ENCODE measurements around the gene AIG1.

- TF ChIP-seq, protein P1, sequence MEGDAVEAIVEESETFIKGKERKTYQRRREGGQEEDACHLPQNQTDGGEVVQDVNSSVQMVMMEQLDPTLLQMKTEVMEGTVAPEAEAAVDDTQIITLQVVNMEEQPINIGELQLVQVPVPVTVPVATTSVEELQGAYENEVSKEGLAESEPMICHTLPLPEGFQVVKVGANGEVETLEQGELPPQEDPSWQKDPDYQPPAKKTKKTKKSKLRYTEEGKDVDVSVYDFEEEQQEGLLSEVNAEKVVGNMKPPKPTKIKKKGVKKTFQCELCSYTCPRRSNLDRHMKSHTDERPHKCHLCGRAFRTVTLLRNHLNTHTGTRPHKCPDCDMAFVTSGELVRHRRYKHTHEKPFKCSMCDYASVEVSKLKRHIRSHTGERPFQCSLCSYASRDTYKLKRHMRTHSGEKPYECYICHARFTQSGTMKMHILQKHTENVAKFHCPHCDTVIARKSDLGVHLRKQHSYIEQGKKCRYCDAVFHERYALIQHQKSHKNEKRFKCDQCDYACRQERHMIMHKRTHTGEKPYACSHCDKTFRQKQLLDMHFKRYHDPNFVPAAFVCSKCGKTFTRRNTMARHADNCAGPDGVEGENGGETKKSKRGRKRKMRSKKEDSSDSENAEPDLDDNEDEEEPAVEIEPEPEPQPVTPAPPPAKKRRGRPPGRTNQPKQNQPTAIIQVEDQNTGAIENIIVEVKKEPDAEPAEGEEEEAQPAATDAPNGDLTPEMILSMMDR (conservative IDR thresholded peaks at IDR 0.05; ENCODE audit: low read depth, low read length): no peak
- no peak for TF ChIP-seq EZH2 (IDR thresholded peaks at IDR 0.05; ENCODE audit: borderline replicate concordance, low read depth, low read length, poor library complexity, severe bottlenecking)
Observed at GRCh38 chr6:143059663-143060353, 881 bp upstream of the AIG1 start.

Measured in A673 (cell line).